HG02623 (cell line): ENCODE data around the gene DSG3.

Experiments
- ATAC-seq: cut with Tn5 transposase; IDR thresholded peaks from one replicate; pipeline ENCODE4 v1.9.1; 2021; ENCODE audit warnings: moderate library complexity; ENCODE audit not compliant: unreplicated experiment

The DSG3 gene

DNA sequence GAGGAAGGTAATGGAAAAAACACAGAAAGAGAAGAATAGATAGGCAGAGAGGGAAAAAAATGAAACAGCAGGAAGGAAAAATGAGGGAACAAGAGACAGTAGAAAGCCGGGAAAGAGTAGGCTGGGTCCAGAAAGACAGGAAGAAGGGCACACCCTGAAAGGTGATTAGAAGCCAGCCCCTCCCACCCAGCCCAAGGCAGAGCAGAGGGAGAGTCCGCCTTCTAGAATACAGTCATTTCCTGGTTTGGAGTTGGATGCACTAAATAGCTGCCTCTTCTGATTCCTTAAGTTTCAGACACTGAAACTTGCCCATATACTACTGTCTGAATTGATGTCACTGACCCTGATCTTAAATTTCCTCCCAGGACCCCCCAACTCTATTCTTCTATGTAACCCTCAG, 17.9 kb upstream of the DSG3 start:
- no peak for ATAC-seq

DNA sequence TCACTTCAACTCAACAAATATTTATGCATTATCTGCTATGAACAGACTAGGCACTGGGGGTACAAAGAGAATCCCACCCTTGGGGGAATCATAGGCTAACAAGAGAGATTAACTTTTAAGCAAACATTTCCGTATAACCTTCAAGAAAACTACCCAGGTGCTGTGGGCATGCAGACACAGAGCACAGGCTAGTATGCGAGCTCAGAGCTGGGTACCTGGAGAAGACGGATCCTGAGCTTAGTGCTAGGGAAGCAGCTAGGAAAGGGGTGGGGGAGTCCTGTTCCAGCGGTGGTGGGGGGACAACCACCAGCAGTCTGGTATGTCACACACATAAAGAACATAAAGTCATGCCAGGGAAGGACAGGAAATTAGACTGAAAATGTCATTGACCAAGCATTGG, 17.5 kb upstream of the DSG3 start:
- ATAC-seq = no peak

DNA sequence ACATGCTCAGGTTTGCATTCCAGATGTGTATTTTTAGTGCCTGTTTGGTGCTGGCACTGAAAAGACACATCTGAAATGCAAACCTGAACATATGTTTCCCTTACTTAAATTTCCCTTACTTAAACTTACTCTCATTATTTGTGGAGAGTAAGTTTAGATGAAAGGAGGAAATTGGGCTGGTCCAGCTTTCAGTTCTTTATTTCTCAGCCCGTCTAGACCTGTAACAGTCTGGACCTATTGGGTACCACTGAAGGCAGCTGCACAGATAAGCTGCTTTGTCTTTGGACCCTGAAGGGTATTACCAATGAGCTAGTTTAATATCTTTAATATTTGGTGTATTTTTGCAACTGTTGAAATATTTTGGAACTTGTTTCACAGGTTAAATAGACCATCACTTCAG, 17.0 kb upstream of the DSG3 start:
- ATAC-seq = no peak

DNA sequence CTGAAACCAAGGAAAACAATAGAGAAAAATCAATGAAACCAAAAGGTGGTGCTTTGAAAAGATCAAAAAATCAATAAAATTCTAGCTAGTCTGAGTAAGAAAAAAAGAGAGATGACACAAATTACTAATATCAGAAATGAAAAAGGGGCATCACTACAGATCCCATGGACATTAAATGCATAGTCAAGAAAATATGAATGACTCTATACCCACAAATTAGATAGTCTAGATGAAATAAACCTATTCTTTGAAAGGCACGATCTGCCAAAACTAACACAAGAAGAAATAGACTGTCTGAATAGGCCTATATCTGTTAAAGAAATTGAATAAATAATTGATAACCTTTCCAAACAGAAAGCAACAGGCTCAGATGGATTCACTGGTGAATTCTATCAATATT, 15.2 kb upstream of the DSG3 start:
- no peak for ATAC-seq

DNA sequence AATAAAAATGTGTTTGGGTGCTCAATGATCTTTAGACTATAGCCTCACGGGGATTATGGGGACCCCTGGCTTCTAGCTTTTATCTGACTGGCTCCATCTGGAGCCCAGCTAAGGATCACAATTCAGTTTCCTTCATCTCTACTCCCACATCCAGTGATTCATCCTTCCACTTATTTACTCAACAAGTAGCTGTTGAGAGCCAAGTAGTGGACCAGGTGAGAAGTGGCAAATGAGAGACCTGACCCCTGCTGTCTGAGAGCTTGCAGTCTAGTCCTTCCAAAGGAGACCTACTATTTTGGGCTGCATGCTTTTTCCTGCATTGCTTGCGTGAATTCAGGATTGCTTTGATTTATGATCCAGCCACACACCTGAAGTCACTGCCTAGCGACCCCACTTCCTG, 10.7 kb upstream of the DSG3 start:
- no peak for ATAC-seq

DNA sequence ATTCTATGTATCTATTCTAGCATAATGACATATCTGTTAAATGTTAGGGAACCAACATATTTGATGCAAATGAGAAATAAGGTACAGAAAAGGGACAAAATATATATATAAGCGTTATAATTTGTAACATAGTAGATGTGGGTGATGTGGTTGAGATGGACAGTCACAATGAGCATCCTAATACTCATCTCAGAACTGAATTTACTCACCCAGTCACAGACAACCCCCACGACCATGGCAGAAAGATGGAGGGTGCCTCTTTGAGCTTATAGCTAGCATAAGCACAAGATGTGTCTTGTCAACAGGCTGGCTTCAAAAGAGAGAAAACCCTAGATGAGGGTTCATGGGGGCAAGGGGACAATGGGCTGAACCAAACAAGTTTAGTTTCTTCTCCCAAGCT, 9.1 kb upstream of the DSG3 start:
- ATAC-seq = no peak

DNA sequence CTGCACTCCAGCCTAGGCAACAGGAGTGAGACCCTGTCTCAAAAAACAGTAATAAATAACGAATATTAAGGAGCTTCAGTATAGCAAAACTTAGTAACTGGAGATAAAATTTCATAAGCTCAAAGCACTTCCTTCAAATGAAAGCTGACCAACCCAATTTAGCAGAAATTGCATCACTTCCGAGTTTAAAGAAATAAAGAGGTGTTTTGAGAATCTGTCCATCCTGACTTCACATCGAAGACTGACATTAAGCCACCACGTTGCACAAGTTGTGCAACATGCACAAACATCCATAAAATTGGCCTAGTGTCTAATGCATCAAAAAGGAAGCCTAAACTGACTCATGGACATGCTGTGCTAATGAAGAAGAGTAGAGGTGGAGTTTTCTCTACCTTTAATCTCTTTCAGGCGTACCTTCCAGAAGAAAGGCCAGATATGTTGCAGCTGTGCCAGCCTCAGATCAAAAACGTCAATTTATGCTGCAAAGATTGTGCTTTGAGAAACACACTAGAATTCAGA, 7.7 kb upstream of the DSG3 start:
- no peak for ATAC-seq

DNA sequence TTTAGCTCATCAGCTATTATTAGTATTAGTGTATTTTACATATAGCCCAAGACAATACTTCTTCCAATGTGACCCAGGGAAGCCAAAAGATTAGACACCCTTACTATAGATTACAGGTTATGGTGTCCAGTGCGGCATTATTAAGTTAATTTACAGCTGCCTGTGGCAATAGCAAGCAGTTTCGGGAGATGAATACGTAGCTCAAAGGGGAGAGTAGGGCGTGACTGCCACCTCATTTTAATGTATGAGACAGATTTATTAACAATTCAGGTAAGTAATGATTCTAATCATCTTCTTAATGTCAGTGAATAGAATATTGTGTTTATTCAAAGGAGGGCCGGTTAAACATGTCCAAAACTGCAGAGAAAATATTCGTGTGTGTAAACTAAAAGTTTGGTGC, 6.8 kb upstream of the DSG3 start:
- ATAC-seq = no peak

DNA sequence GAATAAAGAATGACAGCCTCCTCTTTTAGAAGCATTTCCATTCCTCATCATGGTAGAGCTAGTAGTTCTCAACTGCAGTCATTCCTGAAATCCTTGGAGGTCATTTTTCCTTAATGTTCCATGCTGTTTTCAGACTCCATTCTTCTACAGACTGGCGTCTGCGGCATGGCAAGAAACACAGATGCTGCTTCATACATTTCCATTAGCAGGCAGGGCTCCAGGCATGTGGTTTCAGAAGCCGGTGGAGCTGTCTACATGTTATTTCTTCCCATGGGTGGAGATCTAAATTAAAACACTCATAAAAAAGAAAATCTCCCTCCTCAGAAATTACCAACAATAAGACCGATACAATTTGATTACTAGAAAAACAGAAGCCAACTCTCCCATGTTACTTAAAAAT, 6.0 kb upstream of the DSG3 start:
- ATAC-seq = no peak

DNA sequence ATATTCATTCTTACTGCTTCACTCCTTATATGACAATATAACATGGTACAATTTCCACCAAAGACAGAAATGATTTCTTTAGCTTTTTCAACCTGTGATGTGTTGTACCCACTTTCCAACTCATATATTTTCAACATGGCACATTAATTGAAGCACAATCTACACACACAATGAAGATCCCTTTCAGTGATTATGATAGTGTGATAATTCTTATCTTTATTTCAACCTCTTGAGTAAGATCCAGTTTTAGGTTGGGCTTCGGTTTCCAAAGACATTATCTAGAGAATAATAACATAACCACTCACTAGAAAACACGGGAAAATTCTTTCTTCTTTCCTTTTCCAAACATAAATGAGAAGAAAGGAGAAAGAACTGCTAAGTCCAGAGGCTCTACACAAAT, 3.4 kb upstream of the DSG3 start:
- no peak for ATAC-seq

DNA sequence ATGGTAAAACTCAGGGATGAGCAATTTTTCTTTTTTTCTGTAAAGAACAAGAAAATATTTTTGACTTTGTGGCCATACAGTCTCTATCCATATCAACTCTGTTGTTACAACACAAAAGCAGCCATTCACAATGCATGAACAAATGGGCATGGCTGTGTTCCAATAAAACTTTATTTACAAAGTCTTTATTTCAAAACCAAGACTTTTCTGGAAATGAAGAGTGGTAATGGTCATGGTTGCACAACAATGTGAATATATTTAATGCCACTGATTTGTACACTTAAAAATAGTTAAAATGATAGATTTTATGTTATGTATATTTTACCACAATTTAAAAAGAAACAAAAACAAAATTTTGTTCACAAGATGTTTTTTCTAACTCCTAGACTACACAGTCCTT, 1.6 kb upstream of the DSG3 start:
- ATAC-seq = no peak

DNA sequence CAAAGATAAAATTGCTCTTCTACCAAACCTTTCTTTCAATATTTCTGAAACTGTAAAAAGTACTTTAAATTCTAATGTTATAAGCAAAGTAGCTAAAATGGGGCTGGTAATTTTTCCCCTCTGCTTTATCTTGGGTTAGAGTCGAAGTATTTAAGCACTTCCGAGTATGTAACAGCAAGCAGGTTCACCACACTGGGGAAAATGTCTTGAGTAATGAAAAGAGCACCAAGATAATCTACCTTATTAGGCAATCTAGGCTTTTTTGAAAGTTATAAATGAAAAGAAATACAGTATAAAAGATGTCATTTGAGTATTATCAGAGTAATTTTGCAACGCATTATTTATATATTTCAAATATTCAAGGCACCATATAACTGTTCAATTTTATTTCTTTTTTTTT, 687 bp upstream of the DSG3 start:
- ATAC-seq = no peak

DNA sequence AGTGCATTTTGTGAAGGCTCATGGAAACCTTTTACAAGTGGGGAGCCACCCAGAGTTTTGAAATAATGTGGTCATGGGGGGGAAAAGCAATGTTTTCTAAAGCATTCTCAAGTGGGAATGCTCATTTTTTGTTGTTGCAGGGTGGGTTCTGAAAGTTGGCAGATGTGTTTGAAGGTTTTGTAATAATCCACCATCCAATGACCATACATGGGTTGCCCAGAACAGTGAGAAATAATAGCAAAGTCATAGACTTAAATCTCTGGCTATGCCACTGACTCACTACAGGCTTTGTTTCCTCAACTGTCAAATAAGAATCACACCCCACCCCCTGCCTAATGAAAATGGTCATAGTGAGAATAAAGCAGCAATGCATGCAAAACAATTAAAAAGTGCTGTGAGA, 2.9 kb downstream of the DSG3 start:
- no peak for ATAC-seq

DNA sequence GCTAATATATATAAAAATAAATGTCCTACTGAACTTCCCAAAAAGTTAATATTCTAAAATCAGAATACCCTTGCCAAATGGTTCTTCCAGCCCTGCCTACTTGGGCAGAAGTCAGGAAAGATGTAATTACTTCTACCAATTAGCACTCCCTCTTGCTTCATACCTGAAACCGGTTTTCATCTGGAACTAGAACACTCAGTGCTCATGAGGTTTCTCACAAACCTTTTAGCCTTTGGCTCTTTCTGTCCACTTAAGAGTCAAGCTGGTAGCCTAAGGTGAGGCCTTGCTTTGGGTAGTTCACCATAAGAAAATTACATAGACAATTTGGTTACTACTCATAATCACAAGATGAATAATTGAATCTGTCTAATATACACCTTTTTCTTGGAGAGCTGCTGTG, 4.1 kb downstream of the DSG3 start:
- no peak for ATAC-seq

DNA sequence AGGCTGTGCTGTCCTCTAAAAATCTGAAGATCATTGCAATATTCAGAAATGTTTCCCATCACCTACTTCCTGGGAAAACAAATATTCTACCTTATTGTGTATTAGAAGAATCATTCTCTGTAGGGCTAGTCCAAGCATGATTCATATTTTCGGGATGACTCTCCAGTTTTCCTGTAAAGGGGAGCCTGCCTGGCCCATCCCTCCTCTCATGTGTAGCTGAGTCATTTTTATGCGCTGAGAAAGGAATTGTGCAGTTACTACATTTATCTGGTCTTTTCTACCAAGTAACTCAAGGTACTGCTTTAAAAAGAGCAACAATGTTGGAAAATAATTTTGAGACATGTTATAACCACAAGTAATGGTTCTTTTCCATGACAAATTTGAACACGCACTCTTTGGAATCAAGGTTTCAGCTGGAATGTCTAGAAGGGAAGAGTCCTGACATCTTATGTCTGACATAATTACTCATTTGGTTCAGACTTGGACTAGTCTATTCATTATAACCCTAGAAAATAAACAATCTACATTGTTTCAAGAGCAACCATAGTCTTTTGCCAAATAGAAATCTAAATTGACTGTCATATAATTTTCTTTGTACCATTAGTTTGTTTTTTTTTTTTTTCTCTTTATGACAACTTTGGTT, 6.6 kb downstream of the DSG3 start:
- ATAC-seq = no peak

DNA sequence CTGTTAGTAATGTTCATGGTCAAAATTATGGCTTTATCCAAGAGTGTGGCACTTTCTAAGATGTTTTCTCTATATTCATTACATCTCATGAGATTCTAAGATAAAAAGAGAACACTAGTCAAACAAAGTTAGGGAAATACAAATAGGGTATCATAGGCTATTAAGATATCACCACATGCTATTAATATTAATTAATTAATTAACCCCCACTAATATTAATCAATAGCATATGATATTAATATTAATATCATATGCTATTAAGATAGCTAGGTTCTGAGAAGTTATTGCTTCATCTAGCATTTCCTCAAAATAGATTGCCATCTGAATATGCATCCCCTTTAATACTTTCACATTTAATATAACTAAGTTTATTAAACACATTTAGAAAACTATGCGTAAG, 22.1 kb downstream of the DSG3 start:
- ATAC-seq = no peak

DNA sequence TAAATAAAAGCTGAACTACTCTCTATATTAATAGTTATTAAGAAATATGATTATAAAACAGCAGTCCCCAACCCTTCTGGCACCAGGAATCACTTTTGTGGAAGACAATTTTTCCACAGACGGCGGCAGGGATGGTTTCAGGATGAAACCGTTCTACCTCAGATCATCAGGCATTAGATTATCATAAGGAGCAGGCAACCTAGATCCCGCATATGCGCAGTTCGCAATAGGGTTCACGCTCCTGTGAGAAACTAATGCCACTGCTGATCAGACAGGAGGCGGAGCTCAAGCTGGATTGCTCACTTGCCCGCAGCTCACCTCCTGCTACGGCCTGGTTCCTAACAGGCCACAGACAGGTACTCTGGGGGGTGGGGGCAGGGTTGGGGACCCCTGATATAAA, 31.1 kb downstream of the DSG3 start:
- no peak for ATAC-seq

DNA sequence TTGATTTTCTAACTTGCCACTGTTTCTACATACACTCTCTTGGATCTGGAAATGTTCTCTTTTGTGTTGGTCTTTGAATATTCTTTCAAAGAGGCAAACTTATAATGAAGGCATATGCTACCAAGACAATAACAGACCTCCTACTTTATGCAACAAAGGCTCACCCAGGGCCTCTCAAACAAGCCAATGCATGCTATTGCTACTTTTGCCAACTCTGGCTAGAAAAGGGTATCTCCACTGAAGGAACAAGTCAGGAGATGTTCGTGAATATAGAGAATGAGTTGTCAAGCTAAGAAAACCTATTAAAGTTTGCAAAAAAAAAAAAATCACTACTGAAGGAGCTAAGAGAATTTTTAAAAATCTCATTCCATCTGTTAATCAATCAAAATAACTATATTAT, 34.5 kb downstream of the DSG3 start:
- ATAC-seq = no peak

DNA sequence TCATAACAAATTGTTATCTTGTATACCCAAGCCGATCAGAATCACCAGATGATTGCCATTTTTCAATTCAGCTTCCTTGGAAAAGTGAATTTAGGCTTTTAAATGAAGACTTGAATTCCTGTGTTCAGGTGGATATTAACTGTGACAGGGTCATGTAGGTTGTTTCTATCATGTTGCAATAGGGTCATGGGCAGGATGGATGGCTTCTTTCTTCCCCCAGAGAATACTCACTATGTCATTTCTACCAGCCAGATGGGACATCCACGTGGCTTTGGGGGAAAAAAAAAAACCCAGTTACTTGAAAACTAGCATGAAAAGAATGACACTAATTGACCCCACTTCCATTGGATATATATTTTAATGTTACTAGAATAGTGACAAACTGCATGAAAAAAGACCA, 35.9 kb downstream of the DSG3 start:
- no peak for ATAC-seq

DNA sequence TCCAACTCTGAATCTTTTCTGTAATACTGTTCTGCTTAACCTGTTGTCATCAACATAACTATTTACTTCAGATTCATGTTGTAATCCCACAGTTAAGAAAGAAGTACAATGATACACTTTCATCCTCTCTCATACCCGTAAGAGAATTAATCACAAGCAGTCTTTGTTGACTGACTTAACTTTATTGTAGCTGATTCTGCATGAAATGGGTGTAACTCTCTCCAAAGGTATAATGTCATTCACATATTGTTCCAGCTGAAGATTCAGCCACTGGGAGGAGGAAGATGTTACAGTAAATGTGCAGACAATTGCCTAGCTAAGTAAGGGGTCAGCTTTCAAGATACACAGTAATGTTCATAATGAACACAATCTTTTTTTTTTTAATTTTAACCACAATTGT, 36.9 kb downstream of the DSG3 start:
- ATAC-seq = no peak

DNA sequence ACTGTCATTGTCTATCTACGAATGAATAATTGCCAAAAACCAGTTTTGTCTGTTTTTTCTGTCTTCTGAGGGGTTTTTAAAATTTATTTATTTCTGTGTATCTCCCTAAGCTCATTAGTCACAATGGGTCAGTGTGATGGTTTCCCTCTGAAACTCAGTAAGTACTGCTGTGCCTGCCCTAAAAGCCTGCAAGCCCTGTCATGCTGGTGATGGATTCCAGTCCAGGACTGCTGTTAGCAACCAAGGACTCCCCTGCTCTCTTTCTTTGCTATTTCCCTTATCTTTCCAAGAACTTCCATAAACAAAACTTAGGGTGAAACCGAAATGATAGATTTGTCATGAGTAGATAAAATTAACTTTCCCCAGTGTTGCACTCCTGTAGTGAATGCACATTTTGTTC, 38.6 kb downstream of the DSG3 start:
- ATAC-seq = no peak

DNA sequence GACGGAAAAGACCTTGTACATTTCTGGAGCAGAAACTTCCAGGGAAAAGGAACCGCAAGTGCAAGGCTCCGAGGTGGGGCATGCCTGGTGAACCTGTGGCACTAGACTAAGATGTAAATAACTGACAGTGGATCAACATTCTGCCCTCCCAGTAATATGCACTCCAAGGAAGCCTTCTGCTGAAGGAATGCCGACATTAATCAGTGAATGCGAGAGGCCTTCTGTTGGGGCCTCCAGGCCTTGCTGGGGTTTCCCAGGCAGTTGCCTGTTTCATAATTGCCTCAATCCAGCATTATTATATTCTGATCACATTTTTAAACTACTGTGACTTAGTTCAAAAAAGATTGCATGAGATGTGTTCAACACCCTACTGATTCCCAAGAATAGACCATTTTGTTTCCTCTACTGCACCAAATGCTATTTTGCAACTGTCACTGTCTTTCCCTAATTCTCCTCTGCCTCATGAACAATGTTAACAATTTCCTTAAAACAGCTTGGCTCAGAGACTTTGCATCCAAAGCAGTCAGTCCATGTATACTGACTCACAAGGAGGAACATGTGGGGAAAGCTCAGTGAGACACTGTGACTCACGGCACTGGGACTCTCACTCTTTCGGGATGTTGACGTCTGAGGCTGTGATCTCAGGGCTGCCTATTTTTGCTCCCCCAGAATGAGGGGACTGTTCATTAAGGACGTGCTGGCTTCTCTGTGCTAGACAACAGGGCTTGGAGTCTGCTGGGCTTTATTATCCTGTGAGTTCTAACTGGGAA, 39.9 kb downstream of the DSG3 start:
- no peak for ATAC-seq

DNA sequence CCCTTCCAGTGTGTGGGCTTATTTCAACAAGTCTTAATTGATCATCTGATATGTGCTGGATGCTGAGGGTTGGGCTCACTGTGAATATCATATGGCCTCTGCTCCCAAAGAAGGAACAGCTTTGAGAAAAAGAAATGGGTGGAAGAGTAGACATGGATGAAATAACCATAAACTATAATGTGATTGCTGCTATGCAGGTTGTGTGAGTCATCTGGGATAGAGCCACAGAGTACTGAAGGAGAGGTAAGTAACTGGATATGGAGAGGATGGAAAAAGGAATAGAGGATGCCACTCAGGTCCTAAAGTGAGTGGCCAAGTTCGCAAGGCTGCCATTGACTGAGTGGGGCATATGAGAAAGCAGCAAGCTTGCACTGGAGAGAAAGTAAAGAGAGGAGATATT, 41.8 kb downstream of the DSG3 start:
- no peak for ATAC-seq
